HCT116 (cell line): ENCODE measurements around the gene SDK1.

ENCODE experiments used
- CEBPB ChIP-seq: IDR thresholded peaks from 2 replicates; pipeline ENCODE4 v1.6.1; 2012; ENCODE audit warnings: low read depth
- CTCF ChIP-seq, 3 experiments: fragments of 200-600 bp in 1 of 3; sonication (generic) in 1 of 3; IDR thresholded peaks in 2 of 3; conservative IDR thresholded peaks in 1 of 3; 2 replicates each; pipeline ENCODE4 v1.5.1; 2012 to 2017; ENCODE audit warnings: low read depth in 2 of 3, low read length in 2 of 3, antibody characterized with exemption in 1 of 3, borderline replicate concordance in 1 of 3, control low read depth in 1 of 3, mild to moderate bottlenecking in 1 of 3, mixed read lengths in 1 of 3, mixed run types in 1 of 3, moderate library complexity in 1 of 3; ENCODE audit not compliant: insufficient read depth in 1 of 3
- ELF1 ChIP-seq: IDR thresholded peaks from 2 replicates; pipeline ENCODE4 v1.6.1; 2012; ENCODE audit warnings: low read depth, borderline replicate concordance
- EZH2 ChIP-seq: fragments of 200-600 bp; sonication (generic); IDR thresholded peaks from 2 replicates; pipeline ENCODE4 v1.6.1; 2017; ENCODE audit warnings: antibody characterized with exemption, mixed run types
- EZH2phosphoT487 ChIP-seq: fragments of 200-600 bp; IDR thresholded peaks from 2 replicates; pipeline ENCODE4 v1.6.1; 2018; ENCODE audit warnings: antibody characterized with exemption, borderline replicate concordance
- POLR2A ChIP-seq: IDR thresholded peaks from 2 replicates; pipeline ENCODE4 v1.7.0; 2011; ENCODE audit warnings: borderline replicate concordance; ENCODE audit not compliant: insufficient read depth, insufficient read length; ENCODE audit errors: extremely low read depth
- POLR2AphosphoS5 ChIP-seq: IDR thresholded peaks from 2 replicates; pipeline ENCODE4 v1.6.1; 2011; ENCODE audit warnings: mild to moderate bottlenecking, low read depth, low read length, moderate library complexity
- RAD21 ChIP-seq: IDR thresholded peaks from 2 replicates; pipeline ENCODE4 v1.6.1; 2012; ENCODE audit warnings: low read depth, mild to moderate bottlenecking
- SIN3A ChIP-seq: IDR thresholded peaks from 2 replicates; pipeline ENCODE4 v1.6.1; 2012; ENCODE audit warnings: low read depth
- SP1 ChIP-seq: IDR thresholded peaks from 2 replicates; pipeline ENCODE4 v1.6.1; 2012; ENCODE audit warnings: low read depth
- ZNF274 ChIP-seq: fragments of 200-500 bp; sonication (Bioruptor generic); IDR thresholded peaks from 2 replicates; pipeline ENCODE4 v1.6.1; 2014; ENCODE audit warnings: mild to moderate bottlenecking, low read depth, low read length, inconsistent platforms
- TF ChIP-seq, protein P1 (sequence below): IDR thresholded peaks from 2 replicates; pipeline ENCODE4 v1.6.1; 2012

GRCh38 chr7:4202954-4203353 is 901.9 kb downstream of the SDK1 start:
- TF ChIP-seq EZH2phosphoT487, result no peak
- no peak for TF ChIP-seq RAD21
- no peak for TF ChIP-seq CTCF (IDR thresholded peaks at IDR 0.05 in 2 of 3, conservative IDR thresholded peaks at IDR 0.05 in 1 of 3; ENCODE audit: borderline replicate concordance in 1 of 3, insufficient read depth in 1 of 3, low read depth in 2 of 3, low read length in 2 of 3)
- no peak for TF ChIP-seq POLR2AphosphoS5
- TF ChIP-seq, protein P1, sequence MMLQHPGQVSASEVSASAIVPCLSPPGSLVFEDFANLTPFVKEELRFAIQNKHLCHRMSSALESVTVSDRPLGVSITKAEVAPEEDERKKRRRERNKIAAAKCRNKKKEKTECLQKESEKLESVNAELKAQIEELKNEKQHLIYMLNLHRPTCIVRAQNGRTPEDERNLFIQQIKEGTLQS, result no peak
- TF ChIP-seq SIN3A, result no peak
- TF ChIP-seq EZH2, result no peak
- TF ChIP-seq ZNF274, result no peak
- TF ChIP-seq POLR2A, result no peak
- TF ChIP-seq SP1, result no peak
- no peak for TF ChIP-seq ELF1
- no peak for TF ChIP-seq CEBPB
